ENCODE results near the gene GRIA4.
"Not testable (repeated sequence)": the region's sequence is repeated elsewhere in the genome, so short reads cannot be mapped to it uniquely, and the experiment has no call there.

Gene GRIA4

GRCh38 chr11:105860105-105860504, 250.2 kb downstream of the GRIA4 start:
- DNase-seq (ENCODE audit: low read depth), result no peak

- no peak for DNase-seq (ENCODE audit: low read depth)
Measured at GRCh38 chr11:105861225-105861624, 251.4 kb downstream of the GRIA4 start.

GRCh38 chr11:105862736-105863367, 253.0 kb downstream of the GRIA4 start:
- no peak for DNase-seq (ENCODE audit: low read depth)

- DNase-seq (ENCODE audit: low read depth), result no peak
Measured at GRCh38 chr11:105863523-105863922, 253.7 kb downstream of the GRIA4 start.

- DNase-seq (ENCODE audit: low read depth), result no peak
Measured at GRCh38 chr11:105867742-105868141, 257.9 kb downstream of the GRIA4 start.

- DNase-seq (ENCODE audit: low read depth), result no peak
Measured at GRCh38 chr11:105868762-105869285, 259.0 kb downstream of the GRIA4 start.

- no peak for DNase-seq (ENCODE audit: low read depth)
Measured at GRCh38 chr11:105870516-105871113, 260.7 kb downstream of the GRIA4 start.

- no peak for DNase-seq (ENCODE audit: low read depth)
Measured at GRCh38 chr11:105878510-105878909, 268.6 kb downstream of the GRIA4 start.

GRCh38 chr11:105878927-105879326, 269.1 kb downstream of the GRIA4 start:
- DNase-seq (ENCODE audit: low read depth), result not testable (repeated sequence)

- DNase-seq (ENCODE audit: low read depth), result no peak
Measured at GRCh38 chr11:105881027-105881426, 271.2 kb downstream of the GRIA4 start.

- DNase-seq (ENCODE audit: low read depth), result no peak
Measured at GRCh38 chr11:105884436-105884835, 274.6 kb downstream of the GRIA4 start.

GRCh38 chr11:105891685-105892084, 281.8 kb downstream of the GRIA4 start:
- no peak for DNase-seq (ENCODE audit: low read depth)

GRCh38 chr11:105897161-105897560, 287.3 kb downstream of the GRIA4 start:
- no peak for DNase-seq (ENCODE audit: low read depth)

GRCh38 chr11:105899772-105900171, 289.9 kb downstream of the GRIA4 start:
- no peak for DNase-seq (ENCODE audit: low read depth)

GRCh38 chr11:105900515-105901035, 290.7 kb downstream of the GRIA4 start:
- DNase-seq (ENCODE audit: low read depth), result no peak

GRCh38 chr11:105903113-105903512, 293.2 kb downstream of the GRIA4 start:
- no peak for DNase-seq (ENCODE audit: low read depth)

- no peak for DNase-seq (ENCODE audit: low read depth)
Measured at GRCh38 chr11:105906517-105906916, 296.6 kb downstream of the GRIA4 start.

GRCh38 chr11:105907319-105907718, 297.4 kb downstream of the GRIA4 start:
- DNase-seq (ENCODE audit: low read depth), result no peak

GRCh38 chr11:105910095-105910715, 300.3 kb downstream of the GRIA4 start:
- no peak for DNase-seq (ENCODE audit: low read depth)

- no peak for DNase-seq (ENCODE audit: low read depth)
Measured at GRCh38 chr11:105911454-105911853, 301.6 kb downstream of the GRIA4 start.

GRCh38 chr11:105912666-105913065, 302.8 kb downstream of the GRIA4 start:
- no peak for DNase-seq (ENCODE audit: low read depth)

- no peak for DNase-seq (ENCODE audit: low read depth)
Measured at GRCh38 chr11:105915021-105915420, 305.1 kb downstream of the GRIA4 start.

GRCh38 chr11:105918039-105918438, 308.2 kb downstream of the GRIA4 start:
- DNase-seq (ENCODE audit: low read depth), result no peak

Measured in T-helper 22 cell (primary cell).